Lung (tissue), 12 donors: ENCODE data around the gene HDGF. TPM values are rescaled to one million over a fixed set of nuclear protein-coding genes. Genes with fewer than 3 reads are reported as not detected.

Experiments used
- ATAC-seq: fragments of 200-7000 bp; cut with Tn5 transposase; one replicate; pipeline ENCODE4 v1.9.1; 2020; ENCODE audit warnings: moderate number of reproducible peaks; ENCODE audit not compliant: insufficient read depth, low FRiP score
- DNase-seq, 3 donors: peaks; one replicate each; pipeline ENCODE4 v3.0.0-alpha.2; 2013 to 2017
- H3K27ac ChIP-seq, 2 donors: one replicate each; pipeline ENCODE4 v1.5.1; 2013; ENCODE audit warnings: mild to moderate bottlenecking in 2 of 2, moderate library complexity in 2 of 2, control low read depth in 1 of 2, inconsistent platforms in 1 of 2, low read depth in 1 of 2, low read length in 1 of 2
- H3K27me3 ChIP-seq, 3 donors: one replicate each; pipeline ENCODE4 v1.5.1; 2013; ENCODE audit warnings: low read length in 2 of 3; ENCODE audit not compliant: control insufficient read depth in 3 of 3, insufficient read depth in 3 of 3
- H3K36me3 ChIP-seq, 4 donors: one replicate each; pipeline ENCODE4 v1.5.1; 2013; ENCODE audit warnings: low read length in 4 of 4, mild to moderate bottlenecking in 1 of 4, moderate library complexity in 1 of 4; ENCODE audit not compliant: control insufficient read depth in 4 of 4, insufficient read depth in 4 of 4
- H3K4me1 ChIP-seq, 5 donors: one replicate each; pipeline ENCODE4 v1.5.1; 2013; ENCODE audit warnings: low read length in 5 of 5, mild to moderate bottlenecking in 2 of 5, moderate library complexity in 1 of 5; ENCODE audit not compliant: control insufficient read depth in 5 of 5, insufficient read depth in 5 of 5
- H3K4me3 ChIP-seq: one replicate; pipeline ENCODE4 v1.5.1; 2013; ENCODE audit warnings: mild to moderate bottlenecking, control low read depth, moderate library complexity
- H3K9ac ChIP-seq, 2 donors: one replicate each; pipeline ENCODE4 v1.5.1; 2013; ENCODE audit warnings: low read length in 2 of 2, control low read depth in 1 of 2; ENCODE audit not compliant: insufficient read depth in 1 of 2
- H3K9me3 ChIP-seq, 4 donors: one replicate each; pipeline ENCODE4 v1.5.1; 2013; ENCODE audit warnings: low read length in 3 of 4, mild to moderate bottlenecking in 1 of 4, moderate library complexity in 1 of 4; ENCODE audit not compliant: control insufficient read depth in 4 of 4, insufficient read depth in 3 of 4
- CTCF ChIP-seq: IDR thresholded peaks from 2 replicates; pipeline ENCODE4 v1.5.1; 2012; ENCODE audit warnings: mild to moderate bottlenecking; ENCODE audit errors: control extremely low read depth, extremely low read depth
- WGBS, 2 donors: extraction: QIAGEN DNeasy Blood & Tissue Kit; methylation state at CpG; one replicate each; pipeline ENCODE4 v1.1.7; 2013; 5-methylcytosine and 5-hydroxymethylcytosine counted together
- polyA plus RNA-seq, 2 donors: library from polyadenylated mRNA; stranded (reverse); fragments of 200-250 nt; gene quantifications; one replicate each; pipeline ENCODE4 v1.2.1, GENCODE V29; 2013
- total RNA-seq, 2 donors: library from RNA; depleted of rRNA in 1 of 2; stranded (reverse); fragments of >200 nt in 1 of 2; gene quantifications; one replicate each; pipeline ENCODE4 v1.2.1, GENCODE V29; 2014 to 2021
- donor health status: control.
- donor health status: control.
- donor health status: Bipolar disorder and iron deficiency.
- donor health status: healthy.
- donor health status: DM: yes; HTN: yes; CAD: no.

Gene HDGF
- total and polyA plus RNA-seq, 4 donors, result 104 to 226 (median 185) TPM

GRCh38 chr1:156795787-156796186 is 44.3 kb upstream of the HDGF start:
- 71 to 76% methylated on average over 7 of the region's 7 CpGs for WGBS, 2 donors
- Histone ChIP-seq H3K27ac (no peak overlapping the region), H3K9ac (no peak overlapping the region), H3K4me1 (no peaks in the 10 kb centered on the region), H3K4me3 (no peak overlapping the region), H3K9me3 (no peaks in the 10 kb centered on the region), H3K36me3 (peaks cover 47 to 54% (median 50%) of the 10 kb centered on the region in 4 donors), H3K27me3 (no peaks in the 10 kb centered on the region)
- DNase-seq (no peak), ATAC-seq (no peak)
- no peak for TF ChIP-seq CTCF

DNA sequence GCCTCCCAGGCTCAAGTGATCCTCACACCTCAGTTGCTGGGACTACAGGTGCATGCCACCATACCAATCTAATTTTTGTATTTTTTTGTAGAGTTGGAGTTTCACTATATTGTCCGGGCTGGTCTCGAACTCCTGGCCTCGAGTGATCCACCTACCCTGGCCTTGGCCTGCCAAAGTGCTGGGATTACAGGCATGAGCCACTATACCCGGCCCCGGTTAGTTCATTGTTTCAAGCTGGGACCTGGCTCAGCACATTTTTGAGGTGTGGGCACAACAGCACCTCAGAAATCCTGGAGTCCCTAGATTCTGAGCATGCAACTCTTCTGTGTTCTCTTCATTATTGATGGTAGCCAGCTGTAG is 43.9 kb upstream of the HDGF start:
- H3K36me3 ChIP-seq, result peaks cover 44 to 50% (median 48%) of the 10 kb centered on the region in 4 donors
- no peak for TF ChIP-seq CTCF
- no peak overlapping the region for H3K27ac ChIP-seq
- no peak overlapping the region for H3K9ac ChIP-seq
- no peaks in the 10 kb centered on the region for H3K27me3 ChIP-seq
- no peaks in the 10 kb centered on the region for H3K4me1 ChIP-seq
- H3K9me3 ChIP-seq, result no peaks in the 10 kb centered on the region
- no peak overlapping the region for H3K4me3 ChIP-seq
- DNase-seq (no peak), ATAC-seq (no peak)
- 94 to 97% methylated on average over 5 of the region's 5 CpGs for WGBS, 2 donors

DNA sequence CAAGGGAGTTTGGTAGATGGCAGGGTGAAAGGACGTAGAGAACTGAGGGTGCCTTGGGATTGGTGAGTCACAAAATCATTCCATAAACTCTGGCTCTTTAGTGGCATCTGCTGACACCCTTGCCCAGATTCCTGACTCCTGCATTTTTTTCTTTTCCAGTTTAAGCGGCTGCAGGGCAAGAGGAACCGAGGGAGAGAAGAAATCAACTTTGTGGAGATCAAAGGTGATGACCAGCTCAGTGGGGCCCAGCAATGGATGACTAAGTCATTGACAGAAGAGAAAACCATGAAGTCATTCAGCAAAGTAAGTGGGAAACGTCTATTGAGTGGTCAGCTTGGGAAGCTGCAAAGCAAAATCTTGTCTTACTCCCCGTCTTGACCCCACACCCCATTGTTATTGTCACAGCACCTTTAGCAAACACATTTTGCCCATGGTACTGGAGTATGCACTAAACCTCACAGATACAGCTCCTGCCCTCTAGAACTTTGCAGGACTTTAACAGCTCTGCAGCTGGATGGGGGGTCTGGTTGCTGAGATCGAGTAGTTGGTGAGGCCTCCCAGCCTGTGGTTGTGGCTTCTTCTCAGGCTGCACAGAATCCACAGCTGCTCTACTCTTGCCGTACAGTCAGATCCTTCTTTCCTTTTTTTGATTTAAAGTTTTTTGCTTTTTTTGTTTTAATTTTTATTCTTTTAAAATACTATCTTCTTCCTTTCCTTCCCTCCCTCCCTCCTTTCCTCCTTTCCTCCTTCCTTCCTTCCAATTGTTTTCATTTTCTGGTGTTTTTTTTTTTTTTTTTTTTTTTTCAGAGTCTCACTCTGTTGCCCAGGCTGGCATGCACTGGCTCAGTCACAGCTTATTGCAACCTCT is 43.3 kb upstream of the HDGF start:
- DNase-seq, result no peak
- peaks cover 41 to 53% (median 48%) of the 10 kb centered on the region in 4 donors for H3K36me3 ChIP-seq

More for the DNA sequence above, 43.3 kb upstream of the HDGF start:
- H3K4me1 ChIP-seq, result no peaks in the 10 kb centered on the region
- no peak overlapping the region for H3K4me3 ChIP-seq
- H3K9ac ChIP-seq, result no peak overlapping the region
- no peak for TF ChIP-seq CTCF
- H3K9me3 ChIP-seq, result no peaks in the 10 kb centered on the region
- no peak for ATAC-seq
- H3K27ac ChIP-seq, result no peak overlapping the region
- H3K27me3 ChIP-seq, result no peaks in the 10 kb centered on the region
- WGBS, 2 donors, result 84 to 88% methylated on average over 7 of the region's 7 CpGs
